NCI-H2171 treated with DMSO at 0.1 percent for 48 hours (cell line): Measurements from ENCODE around the gene H6PD.

Experiments used
- DNase-seq: peaks from one replicate; lab custom pipeline; 2025; lab: John Stamatoyannopoulos, UW

The H6PD gene

DNA sequence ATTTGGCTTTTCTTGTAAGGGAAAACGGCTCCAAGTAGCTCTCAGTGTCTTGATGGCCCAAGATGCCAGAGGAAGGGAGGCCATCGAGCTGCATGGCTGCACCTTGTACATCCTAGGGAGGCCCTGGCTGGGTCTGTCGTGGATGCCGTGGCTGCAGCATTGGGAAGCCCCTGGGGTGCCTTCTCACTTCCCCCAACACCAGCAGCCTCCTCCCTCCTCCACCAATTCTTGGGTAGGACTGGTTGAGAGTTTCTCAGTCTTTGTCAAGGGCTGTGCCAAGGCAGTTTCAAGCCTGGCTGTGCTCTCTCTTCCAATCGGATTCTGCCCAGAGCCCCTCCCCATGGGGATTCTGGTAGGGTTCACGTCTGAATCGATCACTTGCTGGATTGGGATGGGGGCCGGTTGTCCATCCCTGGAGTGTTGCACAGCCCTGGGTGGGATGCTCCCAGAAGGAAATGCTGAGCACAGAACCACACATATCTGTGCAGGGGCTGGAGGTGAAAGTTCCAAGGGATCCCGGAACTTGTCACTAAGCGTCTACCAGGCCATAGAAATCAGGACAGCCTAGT is 44.1 kb downstream of the H6PD start:
- DNase-seq, result no peak

- DNase-seq, result no peak
These were observed 44.7 kb downstream of the H6PD start for GRCh38 chr1:9279172-9279840.

- no peak for DNase-seq
These were observed 45.7 kb downstream of the H6PD start for GRCh38 chr1:9280015-9280860.

- DNase-seq, result no peak
These were observed 46.7 kb downstream of the H6PD start for GRCh38 chr1:9281071-9281827.

GRCh38 chr1:9281908-9282695 is 47.5 kb downstream of the H6PD start:
- DNase-seq, result no peak

DNA sequence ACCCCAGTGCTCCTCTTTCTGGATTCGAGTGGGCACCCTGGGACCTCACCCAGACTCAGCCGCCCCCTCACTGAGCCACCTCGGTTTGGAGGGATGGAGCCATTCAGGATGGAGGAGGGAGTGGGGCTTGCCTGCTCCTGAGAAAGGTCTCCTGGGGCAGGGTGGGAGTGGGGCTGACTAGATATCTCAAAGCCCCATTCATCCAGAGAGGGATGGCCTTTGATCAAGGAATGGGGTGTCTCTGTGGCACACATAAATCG is 48.1 kb downstream of the H6PD start:
- no peak for DNase-seq

- DNase-seq, result no peak
These were observed 49.5 kb downstream of the H6PD start for GRCh38 chr1:9284061-9284460.

GRCh38 chr1:9286556-9286955 is 52.0 kb downstream of the H6PD start:
- DNase-seq, result no peak

DNA sequence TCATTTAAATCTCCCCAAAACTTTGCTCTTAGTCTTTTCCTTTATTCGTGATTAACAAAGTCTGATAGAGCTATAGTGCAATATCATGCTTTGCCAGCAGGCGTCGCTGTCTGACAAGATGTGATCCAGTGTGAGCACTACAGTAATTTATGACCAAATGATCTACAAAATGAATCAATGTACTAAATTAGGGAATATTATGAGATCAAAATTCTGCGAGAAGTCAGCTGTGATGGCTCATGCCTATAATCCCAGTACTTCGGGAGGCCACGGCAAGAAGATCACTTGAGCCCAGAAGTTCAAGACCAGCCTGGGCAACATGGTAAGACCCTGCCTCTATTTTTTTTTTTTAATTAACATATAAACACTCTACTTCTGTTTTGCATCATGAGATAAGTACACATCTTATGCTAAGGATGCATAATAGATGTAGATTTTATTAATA is 54.5 kb downstream of the H6PD start:
- DNase-seq, result peak; percentile 43

DNA sequence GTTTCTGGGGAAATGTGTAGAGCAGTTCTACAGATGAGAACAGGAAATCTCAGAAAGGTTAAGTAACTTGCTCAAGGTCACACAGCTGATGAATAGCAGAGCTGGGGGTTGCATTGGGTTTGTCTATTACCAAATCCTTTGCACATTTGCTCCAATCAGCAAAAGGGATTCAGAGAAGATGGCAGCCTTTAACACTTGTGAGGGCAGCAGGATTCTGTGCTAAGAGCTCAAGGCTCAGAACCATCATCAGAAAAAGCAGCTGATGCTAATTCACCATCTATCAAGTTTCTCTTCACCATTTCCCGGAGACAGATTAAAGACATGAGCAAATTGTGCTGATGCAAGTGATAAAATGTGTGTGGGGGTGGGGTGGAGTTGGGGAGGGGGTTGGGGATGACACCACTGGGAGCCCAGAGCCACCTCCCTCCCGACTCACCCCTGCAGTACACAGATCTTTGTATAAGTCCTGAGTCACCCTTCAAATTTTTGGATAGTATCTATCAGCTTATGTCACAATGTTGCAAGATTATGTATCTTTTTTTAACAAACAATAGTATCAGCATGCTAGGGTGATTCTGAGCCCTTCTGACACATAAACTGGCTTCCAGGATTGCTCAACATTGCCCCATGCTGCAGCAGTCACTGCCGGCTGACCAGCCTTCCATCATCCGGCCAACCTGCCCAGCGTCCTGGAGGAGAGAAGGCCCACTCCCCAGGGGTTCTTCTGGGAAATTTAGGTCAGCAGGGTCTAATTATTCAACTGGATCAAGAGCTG is 55.3 kb downstream of the H6PD start:
- no peak for DNase-seq

GRCh38 chr1:9291914-9292360 is 57.4 kb downstream of the H6PD start:
- no peak for DNase-seq

DNA sequence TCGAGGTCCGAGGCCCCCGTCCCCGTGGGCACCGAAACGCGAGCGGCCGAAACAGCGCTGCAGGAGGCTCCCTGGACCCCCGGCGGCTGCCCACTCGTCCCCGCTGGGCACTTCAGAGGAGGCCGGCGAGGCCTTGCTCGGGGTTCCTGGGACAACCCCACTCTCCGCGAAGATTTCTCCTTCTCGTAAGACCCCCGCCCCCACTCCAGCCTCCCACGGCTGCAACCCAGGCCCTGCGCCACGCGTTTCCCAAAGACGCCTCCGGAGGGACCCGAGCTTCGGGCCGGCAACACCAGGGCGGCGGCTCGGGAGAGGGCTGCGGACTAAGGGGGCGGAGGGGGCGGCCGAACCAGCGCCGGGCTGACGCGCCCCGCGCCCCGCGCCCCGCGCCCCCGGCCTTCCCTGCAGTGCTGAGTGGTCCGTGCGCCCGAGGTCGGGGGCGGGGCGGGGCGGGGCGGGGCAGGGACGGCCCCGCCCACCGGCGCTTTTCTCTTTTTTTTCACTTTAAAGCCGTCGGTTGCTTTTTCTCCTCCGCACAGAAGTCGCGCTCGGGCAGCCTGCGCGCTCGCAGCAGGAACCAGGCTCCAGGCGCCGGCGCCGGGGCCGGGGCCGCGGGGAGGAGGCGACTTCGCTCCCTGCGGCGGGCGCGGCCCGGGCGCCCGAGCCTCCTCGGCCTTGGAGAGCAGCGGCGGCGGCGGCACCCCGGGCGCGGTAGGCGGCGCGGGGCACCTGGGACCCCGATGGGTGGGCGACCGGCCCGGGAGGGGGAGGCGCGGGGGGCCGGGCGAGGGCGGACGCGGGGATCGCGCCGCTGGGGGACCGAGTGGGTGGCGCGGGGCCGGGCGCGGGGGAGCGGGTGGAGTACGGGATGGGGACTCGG is 58.0 kb downstream of the H6PD start, which contains the start of gene SPSB1:
TSS of gene SPSB1 (plus strand) at position 534 of the 880 bp plus-strand sequence. CDS start 62,998 bp downstream, outside the sequence.
- DNase-seq, result peak; percentile 77

DNA sequence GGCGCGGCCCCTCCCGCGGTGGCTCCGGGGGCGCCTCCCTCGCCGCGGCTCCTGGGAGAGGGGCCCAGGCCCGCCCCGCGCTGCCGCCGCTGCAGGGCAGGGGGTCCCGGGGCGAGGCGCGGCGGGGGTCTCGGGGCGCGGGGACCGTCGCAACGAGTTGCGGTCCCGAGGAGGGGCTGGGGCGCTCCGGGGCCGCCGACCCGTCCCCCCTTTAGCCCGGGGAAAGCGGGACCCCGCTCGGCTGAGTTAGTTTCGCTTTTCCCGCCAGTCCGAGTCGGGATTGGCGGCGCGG is 58.6 kb downstream of the H6PD start:
- no peak for DNase-seq

GRCh38 chr1:9293533-9294404 is 59.2 kb downstream of the H6PD start:
- DNase-seq, result peak; percentile 35

DNA sequence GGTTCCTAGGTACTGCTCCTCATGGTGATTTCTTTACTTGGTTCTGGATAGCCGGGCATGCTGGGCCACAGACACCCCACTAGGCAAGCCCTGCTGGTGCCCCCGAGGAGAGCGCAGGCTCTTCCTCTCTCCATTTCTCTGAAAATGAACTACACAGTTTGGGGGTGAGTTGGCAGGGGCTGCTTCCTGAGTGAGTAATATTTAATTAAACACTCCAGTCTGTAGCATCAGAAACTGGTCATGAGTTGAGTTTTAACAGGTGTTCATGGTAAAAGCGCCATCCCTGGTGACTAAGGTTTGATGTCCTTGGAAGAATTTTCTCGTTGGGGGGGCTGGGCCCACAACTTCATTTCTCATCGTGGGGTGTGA is 59.8 kb downstream of the H6PD start:
- DNase-seq, result no peak

GRCh38 chr1:9294910-9295636 is 60.5 kb downstream of the H6PD start:
- DNase-seq, result no peak

DNA sequence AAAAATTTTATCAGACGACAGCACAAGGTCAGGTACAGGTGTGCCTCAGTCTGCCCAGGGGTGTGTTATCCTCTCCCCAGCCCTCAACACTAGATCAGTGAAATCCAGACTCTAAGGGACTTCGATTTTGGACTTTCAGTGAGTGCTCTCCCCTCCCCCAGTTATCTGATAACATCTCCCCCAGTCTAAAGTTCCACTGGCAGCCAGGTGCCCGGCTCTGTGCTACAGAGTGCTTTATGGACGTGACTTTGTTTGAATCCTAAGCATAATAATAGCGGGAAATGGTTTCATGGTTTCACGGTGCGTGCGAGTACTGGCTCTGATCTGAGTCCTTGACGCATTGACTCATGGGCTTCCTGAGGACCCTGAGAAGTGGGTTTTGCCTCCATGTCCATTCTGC is 61.3 kb downstream of the H6PD start:
- DNase-seq, result no peak

DNA sequence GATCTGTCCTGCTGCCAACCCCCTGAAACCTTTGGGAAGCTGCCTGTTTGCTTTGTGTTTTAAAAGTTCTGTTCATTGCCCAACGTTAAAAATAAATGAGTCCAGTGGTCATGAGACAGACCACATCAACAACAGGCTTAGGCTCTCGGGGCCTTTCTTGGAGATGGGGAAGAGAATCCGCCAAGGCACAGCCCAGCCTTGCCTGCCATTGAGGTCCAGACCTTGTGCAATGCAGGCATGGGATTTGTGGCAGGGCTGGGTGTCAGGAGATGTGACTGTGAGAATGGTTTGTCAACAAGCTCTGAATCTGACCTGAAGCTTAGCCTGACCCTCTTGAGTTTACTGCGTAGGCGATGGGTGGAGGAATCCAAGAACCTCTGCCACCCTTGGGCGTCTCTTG is 62.3 kb downstream of the H6PD start:
- no peak for DNase-seq
